NCI-H2227 (cell line): ENCODE results near the gene NEK8.
"Not testable (repeated sequence)": the region's sequence is repeated elsewhere in the genome, so short reads cannot be mapped to it uniquely, and the experiment has no call there.

Source experiments
- DNase-seq: peaks from one replicate; lab custom pipeline; 2025; ENCODE audit not compliant: unreplicated experiment; lab: John Stamatoyannopoulos, UW

Gene NEK8

DNA sequence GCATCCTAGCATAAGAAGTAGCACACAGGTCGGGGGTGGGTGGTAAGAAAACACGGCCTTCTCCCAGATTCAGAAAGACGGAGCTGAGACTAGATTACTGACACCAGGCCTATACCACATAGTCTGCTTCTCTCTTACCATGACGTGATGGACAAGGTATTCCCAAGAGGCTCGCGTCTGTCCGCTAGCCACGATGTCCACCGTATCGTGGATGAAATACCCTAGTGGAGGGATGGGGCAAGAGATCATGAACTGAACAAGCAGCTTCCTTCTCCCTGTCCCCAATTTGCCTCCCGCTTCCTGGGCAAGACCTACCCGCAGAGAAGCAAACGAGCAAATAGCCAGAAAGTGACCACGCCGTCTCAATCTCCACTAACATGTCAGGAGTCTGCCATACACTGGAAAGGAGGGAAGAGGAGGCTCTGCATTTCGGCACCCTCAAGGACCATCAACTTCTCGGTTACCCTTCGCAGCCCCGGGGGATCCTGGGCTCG is 3.4 kb upstream of the NEK8 start:
- no peak for DNase-seq

DNA sequence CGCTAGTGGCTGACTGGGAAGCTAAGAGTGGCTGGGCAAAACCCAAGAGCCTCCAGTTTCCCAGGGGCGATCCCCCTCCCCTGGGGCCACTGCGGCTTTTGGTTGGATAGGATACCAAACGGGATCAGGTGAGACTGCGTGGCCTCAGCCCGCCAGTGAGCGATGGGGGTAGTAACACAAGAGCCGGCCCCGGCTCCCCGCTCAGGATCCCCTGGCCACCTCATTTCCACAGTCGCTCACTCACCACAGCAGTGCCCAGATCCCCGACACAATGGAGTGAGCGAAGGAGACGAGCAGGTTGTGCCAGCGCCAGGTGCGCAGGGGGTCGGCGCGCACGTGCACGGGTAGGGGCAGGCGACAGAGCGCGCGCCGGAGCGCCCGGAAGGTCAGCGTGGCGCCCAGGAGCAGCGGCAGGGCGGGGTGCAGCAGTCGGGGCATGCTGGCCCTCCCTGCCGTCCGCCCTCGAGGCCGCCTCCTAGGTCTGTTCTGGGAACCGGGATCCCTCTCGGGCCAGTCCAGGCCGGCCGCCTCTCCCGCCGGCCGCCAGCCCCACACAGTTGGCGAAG is 2.8 kb upstream of the NEK8 start:
- peak; percentile 62 for DNase-seq

DNA sequence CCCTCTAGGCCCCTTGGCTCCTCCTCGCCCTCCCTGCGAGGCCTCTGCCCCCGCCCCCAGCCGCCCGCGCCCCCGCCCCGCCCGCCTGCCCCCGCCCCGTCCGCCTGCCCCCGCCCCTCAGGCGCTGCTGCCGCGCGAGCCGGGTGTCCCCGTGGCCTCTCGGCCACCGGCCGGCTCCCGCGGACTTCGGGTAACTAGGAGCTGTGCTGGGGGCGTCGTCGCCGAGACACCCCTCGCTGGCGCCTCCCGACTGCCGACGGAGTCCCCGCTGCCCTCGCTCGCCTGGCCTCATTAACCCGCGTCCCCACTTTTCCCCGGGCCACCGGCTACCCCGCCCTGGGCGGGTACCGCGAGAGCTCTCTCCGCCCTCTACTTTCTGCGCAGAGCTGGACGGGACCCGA is 2.4 kb upstream of the NEK8 start, which contains the start of gene TLCD1:
Gene TLCD1 (minus strand): TSS at position 8 of the 401 bp plus-strand sequence. CDS start 136 bp downstream, outside the sequence.
- DNase-seq, result peak; percentile 75

DNA sequence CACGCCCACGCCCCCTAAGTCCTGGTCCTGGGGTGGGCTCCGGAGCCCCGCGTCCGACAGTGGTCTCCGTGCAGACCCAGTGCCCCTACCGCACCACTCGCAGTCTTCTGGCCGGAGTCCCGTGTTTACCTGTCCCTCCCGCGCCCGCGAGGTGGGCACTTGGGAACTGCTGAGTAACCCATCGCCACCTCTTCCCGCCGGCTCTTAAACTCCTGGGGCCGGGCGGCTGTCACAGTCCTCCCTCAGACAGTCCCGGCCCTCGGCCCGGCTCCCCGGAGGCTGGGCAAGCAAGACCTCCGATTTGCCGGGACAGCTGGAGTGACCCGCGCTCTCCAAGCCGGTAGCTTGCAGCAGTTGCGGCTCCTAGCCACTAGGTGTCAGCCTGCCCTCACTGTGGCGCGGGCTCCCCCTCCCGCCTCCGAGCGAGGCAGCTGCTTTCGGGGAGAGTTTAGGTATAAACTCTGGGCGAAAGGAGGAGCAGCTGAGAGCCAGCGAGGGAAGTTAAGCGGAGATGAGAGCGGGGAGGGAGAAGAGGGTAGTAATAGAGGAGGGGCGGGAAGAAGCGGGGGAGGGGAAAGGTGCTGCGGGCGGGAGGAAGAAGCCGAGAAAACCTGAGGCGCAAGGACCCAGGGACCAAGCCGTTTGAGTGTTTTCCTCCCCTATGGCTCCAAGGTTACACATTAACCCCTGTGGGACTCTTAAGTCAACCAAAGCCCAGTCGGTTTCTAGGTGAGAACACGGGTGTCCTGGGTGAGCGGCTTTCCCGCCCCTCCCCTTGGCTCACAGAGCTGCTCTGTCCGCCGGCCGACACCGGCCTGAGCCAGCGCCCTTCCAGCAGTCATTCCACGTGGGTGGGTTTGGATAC is 1.7 kb upstream of the NEK8 start:
- DNase-seq, result peak; percentile 95

DNA sequence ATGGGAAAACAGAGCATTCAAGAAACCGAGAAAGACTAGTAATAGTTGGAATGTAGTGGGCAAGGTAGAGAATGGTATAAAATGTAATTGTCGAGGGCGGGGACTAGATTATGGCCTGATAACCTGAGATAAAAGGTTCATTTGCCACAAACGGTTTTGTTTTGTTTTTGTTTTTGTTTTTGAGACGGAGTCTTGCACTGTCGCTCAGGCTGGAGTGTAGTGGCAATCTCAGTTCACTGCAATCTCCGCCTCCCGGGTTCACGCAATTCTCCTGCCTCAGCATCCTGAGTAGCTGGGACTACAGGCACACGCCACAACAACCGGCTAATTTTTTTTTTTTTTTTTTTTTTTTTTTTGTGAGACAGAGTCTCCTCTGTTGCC is 1.4 kb downstream of the NEK8 start:
- DNase-seq, result no peak

DNA sequence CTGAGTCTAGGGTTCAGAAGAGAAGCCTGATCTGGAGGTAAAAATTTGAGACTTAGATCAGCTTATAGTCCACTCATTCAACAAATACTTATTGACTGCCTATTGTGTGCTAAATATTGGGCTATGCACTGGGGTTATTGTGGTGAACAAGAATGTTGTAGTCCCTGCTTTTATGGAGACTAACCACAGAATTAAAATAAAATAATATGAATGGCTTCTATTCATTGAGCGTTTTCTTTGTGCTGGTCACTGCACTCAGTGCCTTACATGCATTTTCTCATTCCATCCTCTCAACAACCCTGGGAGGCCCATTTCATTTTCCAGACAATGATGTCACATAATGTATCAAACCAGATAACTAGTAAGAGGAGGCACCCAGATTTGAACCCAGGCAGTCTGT is 4.8 kb downstream of the NEK8 start:
- DNase-seq, result no peak

DNA sequence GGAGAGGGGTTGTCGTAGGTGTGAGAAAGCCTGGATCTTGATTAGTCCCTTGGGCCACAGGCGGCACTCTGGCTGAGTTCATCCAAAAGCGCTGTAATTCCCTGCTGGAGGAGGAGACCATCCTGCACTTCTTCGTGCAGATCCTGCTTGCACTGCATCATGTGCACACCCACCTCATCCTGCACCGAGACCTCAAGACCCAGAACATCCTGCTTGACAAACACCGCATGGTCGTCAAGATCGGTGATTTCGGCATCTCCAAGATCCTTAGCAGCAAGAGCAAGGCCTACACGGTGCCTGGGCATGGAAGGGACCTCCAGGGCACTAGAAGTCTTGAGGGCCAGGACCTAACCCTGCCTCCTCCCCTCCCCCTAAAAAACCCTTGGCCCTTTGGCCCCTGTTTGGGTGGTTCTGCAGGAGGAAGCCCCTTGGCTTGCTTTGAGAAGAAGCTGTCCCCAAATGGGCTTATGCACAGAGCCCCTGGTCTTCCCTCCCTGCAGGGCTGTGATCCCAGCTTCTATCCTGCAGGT is 6.2 kb downstream of the NEK8 start:
- DNase-seq, result no peak

DNA sequence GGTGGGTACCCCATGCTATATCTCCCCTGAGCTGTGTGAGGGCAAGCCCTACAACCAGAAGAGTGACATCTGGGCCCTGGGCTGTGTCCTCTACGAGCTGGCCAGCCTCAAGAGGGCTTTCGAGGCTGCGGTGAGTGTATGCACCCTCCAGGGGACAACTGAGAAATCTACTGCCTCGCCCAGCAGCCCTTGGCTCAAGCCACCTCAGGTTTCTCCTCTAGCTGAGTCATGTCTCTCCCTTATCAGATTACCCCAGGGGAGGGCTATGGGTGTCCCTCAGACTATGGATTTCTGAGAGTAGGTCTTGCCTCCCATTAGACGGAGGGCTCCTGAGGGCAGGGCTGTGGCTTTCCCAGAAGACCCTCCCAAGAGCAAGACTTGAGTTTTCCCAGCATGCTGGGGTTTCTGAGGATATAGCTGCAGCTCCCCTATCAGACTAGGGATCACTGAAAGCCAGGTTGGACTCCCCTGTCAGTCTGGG is 6.7 kb downstream of the NEK8 start:
- no peak for DNase-seq

DNA sequence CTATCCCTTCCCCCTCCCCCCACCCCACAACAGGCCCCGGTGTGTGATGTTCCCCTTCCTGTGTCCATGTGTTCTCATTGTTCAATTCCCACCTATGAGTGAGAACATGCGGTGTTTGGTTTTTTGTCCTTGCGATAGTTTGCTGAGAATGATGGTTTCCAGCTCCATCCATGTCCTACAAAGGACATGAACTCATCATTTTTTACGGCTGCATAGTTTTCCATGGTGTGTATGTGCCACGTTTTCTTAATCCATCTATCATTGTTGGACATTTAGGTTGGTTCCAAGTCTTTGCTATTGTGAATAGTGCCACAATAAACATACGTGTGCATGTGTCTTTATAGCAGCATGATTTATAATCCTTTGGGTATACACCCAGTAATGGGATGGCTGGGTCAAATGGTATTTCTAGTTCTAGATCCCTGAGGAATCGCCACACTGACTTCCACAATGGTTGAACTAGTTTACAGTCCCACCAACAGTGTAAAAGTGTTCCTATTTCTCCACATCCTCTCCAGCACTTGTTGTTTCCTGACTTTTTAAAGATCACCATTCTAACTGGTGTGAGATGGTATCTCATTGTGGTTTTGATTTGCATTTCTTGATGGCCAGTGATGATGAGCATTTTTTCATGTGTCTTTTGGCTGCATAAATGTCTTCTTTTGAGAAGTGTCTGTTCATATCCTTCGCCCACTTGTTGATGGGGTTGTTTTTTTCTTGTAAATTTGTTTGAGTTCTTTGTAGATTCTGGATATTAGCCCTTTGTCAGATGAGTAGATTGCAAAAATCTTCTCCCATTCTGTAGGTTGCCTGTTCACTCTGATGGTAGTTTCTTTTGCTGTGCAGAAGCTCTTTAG is 7.6 kb downstream of the NEK8 start:
- not testable (repeated sequence) for DNase-seq

DNA sequence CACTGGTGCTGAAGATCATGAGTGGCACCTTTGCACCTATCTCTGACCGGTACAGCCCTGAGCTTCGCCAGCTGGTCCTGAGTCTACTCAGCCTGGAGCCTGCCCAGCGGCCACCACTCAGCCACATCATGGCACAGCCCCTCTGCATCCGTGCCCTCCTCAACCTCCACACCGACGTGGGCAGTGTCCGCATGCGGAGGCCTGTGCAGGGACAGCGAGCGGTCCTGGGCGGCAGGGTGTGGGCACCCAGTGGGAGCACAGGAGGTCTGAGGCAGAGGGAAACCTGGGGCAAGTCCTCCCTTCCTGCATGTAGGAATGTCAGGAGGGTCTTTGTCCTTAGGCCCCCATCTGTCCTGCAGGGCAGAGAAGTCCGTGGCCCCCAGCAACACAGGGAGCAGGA is 8.7 kb downstream of the NEK8 start:
- DNase-seq, result no peak

DNA sequence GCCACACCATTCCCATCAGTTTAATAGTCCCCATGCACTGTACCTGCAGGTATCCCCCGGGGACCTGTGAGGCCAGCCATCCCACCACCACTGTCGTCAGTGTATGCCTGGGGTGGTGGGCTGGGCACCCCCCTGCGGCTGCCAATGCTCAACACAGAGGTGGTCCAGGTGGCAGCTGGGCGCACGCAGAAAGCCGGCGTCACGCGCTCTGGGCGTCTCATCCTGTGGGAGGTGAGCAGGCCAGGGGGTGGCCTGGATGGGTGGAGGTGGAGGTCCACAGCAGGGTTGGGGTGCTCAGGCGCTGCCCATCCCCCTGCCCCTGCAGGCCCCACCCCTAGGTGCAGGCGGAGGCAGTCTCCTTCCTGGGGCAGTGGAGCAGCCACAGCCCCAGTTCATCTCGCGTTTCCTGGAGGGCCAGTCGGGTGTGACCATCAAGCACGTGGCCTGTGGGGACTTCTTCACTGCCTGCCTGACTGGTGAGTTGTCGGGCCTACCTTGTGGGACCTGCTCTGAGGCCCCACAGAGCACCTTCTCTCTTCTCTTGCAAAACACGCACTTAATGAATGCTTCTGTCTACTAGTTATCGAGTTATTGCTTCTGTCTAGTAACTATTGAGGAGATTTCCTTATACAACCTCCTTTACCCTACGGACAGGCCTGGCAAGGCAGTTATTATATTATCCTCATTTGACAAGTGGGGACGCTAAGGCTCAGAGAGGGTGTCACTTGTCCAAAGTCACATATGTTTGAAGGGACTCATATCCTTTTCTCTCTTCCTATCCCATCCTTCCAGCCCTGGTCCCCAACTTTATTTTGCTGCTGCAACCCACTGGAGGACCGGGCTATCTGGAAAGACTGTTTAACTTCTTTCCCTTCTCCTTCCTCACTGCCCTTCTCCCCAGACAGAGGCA is 9.4 kb downstream of the NEK8 start:
- no peak for DNase-seq

DNA sequence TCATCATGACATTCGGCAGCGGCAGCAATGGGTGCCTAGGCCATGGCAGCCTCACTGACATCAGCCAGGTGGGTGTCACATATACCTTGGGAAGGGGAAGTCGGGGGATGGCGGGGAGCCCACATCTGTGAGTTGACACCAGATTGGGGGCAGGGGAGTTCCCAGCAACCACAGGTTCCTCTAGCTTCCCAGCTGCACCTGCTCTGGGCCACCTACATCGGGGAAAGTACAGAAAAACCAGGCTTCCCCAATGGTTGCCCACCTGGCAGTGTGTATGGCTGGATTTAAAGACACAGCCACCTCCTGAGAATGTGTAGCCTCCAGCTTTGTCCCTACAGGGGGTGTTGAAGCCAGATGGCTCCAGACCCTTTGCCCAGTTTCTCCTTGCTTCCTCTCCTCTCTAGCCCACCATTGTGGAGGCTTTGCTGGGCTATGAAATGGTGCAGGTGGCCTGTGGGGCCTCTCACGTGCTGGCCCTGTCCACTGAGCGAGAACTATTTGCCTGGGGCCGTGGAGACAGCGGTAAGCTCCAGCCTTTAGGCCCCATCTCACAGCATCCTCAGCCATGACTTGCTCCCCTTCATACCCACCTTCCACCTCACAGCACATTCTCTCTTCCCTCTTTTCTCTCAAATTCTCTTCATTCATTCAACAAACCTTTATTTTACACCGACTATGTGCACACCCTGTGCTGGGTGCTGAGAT is 10.2 kb downstream of the NEK8 start:
- no peak for DNase-seq

DNA sequence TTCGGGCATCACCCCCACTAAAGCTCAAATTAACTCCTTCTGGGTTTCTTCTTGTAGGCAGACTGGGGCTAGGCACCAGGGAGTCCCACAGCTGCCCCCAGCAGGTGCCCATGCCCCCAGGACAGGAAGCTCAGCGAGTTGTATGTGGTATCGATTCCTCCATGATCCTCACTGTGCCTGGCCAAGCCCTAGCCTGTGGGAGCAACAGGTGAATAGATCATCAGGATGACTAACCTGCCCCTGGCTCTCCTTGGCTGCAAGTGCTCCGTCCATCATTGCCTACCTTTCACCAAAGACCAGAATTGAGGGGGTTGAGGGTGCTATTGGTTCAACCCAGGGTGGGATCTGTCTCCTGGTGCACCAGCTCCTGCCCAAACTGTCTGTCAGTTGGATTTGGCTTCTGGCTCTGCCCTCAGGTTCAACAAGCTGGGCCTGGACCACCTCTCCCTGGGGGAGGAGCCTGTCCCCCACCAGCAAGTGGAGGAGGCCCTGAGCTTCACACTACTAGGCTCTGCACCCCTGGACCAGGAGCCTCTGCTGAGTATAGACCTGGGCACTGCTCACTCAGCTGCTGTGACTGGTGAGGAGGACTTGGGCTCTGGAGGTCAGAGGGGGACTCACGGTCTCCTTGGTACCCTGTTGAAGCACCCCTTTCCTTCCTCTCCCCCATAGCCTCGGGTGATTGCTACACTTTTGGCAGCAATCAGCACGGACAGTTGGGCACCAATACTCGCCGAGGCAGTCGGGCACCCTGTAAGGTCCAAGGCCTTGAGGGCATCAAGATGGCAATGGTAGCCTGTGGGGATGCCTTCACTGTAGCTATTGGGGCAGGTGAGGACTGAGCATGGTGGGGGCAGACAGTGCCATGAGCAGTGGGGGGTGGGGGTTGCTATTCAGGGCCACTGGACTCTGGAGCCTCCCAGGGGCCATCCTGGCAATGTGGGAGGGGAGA is 12.1 kb downstream of the NEK8 start:
- no peak for DNase-seq

DNA sequence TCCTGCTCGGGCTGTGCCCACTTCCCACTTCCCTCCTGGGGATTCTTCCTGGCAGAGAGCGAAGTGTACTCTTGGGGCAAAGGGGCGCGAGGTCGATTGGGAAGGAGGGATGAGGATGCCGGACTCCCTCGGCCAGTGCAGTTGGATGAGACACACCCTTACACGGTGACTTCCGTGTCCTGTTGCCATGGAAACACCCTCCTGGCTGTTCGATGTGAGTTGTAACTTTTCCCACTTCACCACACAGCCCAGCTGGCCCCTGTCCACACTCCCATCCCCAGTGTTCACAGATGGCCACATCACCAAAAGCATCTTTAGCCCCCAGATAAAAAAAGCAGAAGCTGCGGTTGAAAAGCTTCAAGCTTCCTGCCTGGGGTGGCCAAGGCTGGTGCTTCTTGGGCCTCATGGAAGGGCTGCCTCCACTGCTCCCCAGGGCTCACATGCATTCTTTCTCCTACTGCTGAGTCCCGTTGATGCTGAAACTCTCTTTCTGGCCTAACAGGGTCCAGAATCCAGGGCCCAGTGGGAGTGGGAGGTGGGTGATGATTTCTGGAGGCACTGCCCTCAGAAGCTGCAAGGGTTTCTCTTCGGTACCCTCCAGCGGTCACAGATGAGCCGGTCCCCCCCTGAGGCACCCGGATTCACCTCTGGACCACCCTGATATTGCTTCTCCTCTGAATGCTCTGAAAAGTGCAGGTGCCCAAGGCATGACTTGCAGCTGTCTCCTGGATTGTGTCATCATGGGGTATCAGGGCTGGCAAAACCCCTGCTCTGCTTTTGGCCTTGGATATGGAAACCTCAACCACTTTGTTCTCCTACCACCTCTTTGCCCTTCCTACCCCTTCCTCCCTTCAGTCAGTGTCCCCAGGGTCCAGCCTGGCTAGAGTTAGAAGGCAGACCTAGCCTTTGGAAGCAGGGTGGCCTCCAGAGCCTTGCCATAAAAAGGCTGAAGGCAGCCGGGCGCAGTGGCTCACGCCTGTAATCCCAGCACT is 13.1 kb downstream of the NEK8 start:
- DNase-seq, result no peak

DNA sequence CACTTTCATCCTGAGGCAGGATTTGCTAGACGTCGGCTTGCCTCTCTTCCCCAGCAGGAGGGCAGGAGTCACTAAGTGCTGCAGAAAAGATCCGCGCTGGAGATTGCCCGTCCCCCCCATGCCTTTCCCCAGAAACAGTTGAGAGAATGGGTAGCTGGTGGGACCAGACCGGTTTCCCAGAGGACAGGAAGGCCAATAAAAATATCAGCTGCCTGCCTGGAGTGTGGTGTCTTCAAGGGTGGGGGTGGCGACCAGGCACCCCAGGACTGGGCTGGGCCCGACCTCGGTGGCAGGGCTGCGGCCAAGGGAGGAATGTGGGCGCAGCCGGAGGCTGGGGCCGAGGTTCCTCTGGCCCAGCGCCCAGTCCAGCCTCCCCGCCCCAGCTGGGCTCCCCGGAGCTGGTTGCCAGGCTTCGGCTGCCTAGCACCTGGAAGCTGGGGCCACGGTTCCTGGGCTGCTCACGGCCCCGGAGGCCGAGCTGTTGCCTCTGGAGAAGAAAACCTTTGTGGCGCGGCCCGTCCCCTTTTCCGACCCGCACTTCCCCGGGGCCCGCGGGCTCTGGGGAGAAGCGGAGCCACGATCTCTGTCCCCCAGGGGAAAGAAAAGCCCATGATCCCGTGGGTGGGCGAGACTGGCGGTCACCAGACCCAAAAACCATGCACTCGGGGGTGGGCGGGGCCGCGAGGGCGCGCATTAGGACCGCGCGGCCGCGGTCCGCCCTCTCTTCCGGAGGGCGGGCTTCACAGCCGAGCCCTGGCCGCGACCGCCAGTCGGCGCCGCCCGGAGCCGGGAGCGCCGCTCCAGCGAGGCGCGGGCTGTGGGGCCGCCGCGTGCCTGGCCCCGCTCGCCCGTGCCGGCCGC is 14.9 kb downstream of the NEK8 start, which contains the start of gene TRAF4:
Gene TRAF4 (plus strand): TSS at position 769 of the 861 bp plus-strand sequence. CDS start 102 bp downstream, outside the sequence.
- peak; percentile 87 for DNase-seq
